Kidney epithelial cell (primary cell): ENCODE measurements around the gene LHFPL5. TPM values are rescaled to one million over a fixed set of nuclear protein-coding genes. Genes with fewer than 3 reads are reported as not detected.

ENCODE experiments used
- DNase-seq: peaks from one replicate; pipeline ENCODE4 v3.0.0-alpha.2; 2010; ENCODE audit warnings: low read depth
- H3K27me3 ChIP-seq: 2 replicates; pipeline ENCODE4 v1.6.0; 2011; ENCODE audit warnings: low read length; ENCODE audit not compliant: control insufficient read depth, insufficient read depth
- H3K36me3 ChIP-seq: 2 replicates; pipeline ENCODE4 v1.5.1; 2011; ENCODE audit warnings: low read length; ENCODE audit not compliant: control insufficient read depth, insufficient read depth
- H3K4me3 ChIP-seq: 2 replicates; pipeline ENCODE4 v1.5.1; 2011; ENCODE audit warnings: low read depth, mild to moderate bottlenecking, control low read depth, low read length
- total RNA-seq: library from RNA; depleted of rRNA; stranded (reverse); fragments of >200 nt; gene quantifications from 2 replicates; pipeline ENCODE4 v1.2.3, GENCODE V29; 2015
- TF ChIP-seq, protein P1 (sequence below): IDR thresholded peaks from 2 replicates; pipeline ENCODE4 v1.5.1; 2011; ENCODE audit warnings: mild to moderate bottlenecking, moderate library complexity, low read length, control low read depth, inconsistent platforms; ENCODE audit not compliant: insufficient read depth, poor library complexity, severe bottlenecking

LHFPL5 gene
- total RNA-seq, 1 donor from 2014 or later = not detected

DNA sequence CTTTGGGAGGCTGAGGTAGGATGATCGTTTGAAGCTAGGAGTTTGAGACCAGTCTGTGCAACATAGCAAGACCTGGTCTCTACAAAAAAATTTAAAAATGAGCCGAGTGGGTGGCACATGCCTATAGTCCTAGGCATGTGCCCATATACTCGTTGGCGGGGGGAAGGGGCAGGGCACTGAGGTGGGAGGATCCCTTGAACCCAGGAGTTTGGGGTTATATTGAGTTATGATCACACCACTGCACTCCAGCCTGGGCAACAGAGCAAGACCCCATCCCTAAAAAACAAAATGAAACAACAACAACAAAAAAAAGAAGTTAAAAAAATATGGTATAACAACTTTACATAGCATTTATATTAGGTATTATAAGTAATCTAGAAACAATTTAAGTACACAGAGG is 47.8 kb downstream of the LHFPL5 start:
- TF ChIP-seq, protein P1, sequence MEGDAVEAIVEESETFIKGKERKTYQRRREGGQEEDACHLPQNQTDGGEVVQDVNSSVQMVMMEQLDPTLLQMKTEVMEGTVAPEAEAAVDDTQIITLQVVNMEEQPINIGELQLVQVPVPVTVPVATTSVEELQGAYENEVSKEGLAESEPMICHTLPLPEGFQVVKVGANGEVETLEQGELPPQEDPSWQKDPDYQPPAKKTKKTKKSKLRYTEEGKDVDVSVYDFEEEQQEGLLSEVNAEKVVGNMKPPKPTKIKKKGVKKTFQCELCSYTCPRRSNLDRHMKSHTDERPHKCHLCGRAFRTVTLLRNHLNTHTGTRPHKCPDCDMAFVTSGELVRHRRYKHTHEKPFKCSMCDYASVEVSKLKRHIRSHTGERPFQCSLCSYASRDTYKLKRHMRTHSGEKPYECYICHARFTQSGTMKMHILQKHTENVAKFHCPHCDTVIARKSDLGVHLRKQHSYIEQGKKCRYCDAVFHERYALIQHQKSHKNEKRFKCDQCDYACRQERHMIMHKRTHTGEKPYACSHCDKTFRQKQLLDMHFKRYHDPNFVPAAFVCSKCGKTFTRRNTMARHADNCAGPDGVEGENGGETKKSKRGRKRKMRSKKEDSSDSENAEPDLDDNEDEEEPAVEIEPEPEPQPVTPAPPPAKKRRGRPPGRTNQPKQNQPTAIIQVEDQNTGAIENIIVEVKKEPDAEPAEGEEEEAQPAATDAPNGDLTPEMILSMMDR = no peak
- H3K27me3 ChIP-seq = no peaks in the 10 kb centered on the region
- H3K4me3 ChIP-seq = no peak overlapping the region
- H3K36me3 ChIP-seq = no peaks in the 10 kb centered on the region
- DNase-seq = no peak

DNA sequence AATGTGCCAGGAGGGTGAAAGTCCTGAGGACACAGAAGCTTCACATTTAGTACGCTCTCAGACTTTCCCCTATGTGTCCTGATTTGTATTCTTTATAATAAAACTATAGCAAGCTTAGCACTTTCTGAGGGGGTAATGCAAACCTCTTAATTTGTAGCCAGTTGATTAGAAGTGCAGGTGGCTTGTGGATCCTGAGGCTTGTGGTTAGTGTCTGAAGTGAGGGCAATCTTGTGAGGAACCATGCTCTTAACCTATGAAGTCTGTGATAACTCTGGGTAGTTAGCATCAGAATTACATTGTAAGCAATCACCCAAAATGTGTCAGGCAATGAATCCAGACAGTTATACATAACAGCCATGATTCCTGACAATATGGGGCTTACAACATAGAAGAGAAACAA is 51.1 kb downstream of the LHFPL5 start:
- no peaks in the 10 kb centered on the region for H3K27me3 ChIP-seq
- H3K36me3 ChIP-seq = no peaks in the 10 kb centered on the region
- TF ChIP-seq, protein P1 = no peak
- no peak for DNase-seq
- no peak overlapping the region for H3K4me3 ChIP-seq

DNA sequence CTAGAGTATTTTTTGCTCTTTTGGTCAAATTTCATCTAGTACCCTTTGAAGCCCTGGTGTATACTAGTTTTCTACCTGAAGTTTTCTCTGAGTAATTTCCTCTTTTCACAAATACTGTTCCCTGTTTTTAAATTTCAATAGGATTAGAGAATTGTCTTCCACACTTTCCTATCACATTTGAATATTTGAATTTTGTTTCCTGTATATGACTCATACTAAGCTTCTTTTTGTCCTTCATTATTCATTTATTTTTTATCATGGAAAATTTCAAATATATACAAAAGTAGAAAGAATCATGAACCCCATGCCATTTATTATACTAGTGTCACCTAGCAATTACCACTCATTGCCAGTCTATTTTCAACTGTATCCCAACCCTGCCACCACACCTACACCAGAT is 52.7 kb downstream of the LHFPL5 start:
- Histone ChIP-seq H3K36me3 (no peaks in the 10 kb centered on the region), H3K27me3 (no peaks in the 10 kb centered on the region), H3K4me3 (no peak overlapping the region)
- TF ChIP-seq, protein P1 = no peak
- no peak for DNase-seq

DNA sequence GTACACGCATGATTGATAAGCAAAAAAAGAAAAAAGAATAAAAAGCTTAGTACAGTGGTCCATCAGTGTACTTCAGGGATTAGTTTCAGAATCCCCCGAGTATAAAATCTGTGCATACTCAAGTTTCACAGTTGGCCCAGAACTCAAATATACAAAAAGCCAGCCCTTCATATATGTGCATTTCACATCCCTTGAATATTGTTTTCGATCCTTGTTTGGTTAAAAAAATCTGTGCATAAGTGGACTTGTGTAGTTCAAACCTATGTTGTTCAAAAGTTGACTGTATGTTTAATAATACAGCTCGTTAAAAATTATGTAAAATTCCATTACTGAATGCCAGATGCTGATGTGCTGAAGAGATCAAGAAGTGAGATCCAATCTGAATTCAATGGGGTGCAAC is 54.2 kb downstream of the LHFPL5 start:
- H3K36me3 ChIP-seq = no peaks in the 10 kb centered on the region
- no peak overlapping the region for H3K4me3 ChIP-seq
- TF ChIP-seq, protein P1 = no peak
- no peaks in the 10 kb centered on the region for H3K27me3 ChIP-seq
- no peak for DNase-seq

Other genes with a start within 250 kb of the LHFPL5 start
- gene FKBP5, start 116.4 kb upstream of the LHFPL5 start, total RNA-seq = 9.7 and 10.4 TPM in 2 replicates
- gene ARMC12, start 68.3 kb upstream of the LHFPL5 start, total RNA-seq = 0.29 TPM in 1 of 2 replicates, not detected in the other
- gene CLPSL2, start 28.8 kb upstream of the LHFPL5 start, total RNA-seq = not detected in 2 replicates
- not detected in 2 replicates for gene CLPSL1, start 24.3 kb upstream of the LHFPL5 start, total RNA-seq
- not detected in 2 replicates for gene CLPS, start 8.0 kb upstream of the LHFPL5 start, total RNA-seq
- 88.8 and 88.9 TPM in 2 replicates for gene SRPK1, start 115.7 kb downstream of the LHFPL5 start, total RNA-seq
- gene SLC26A8, start 219.3 kb downstream of the LHFPL5 start, total RNA-seq = not detected in 2 replicates
- gene MAPK14, start 222.5 kb downstream of the LHFPL5 start, total RNA-seq = 33.3 and 35.9 TPM in 2 replicates